WI38 (cell line): ENCODE results near the gene MEG3.

Source experiments
- H3K4me3 ChIP-seq: 2 replicates; pipeline ENCODE4 v1.5.1; 2011; ENCODE audit warnings: low read depth, mild to moderate bottlenecking, control low read depth, low read length
- TF ChIP-seq, protein P1 (sequence below): IDR thresholded peaks from 2 replicates; pipeline ENCODE4 v1.5.1; 2012; ENCODE audit warnings: low read depth, mild to moderate bottlenecking, control low read depth, low read length

MEG3 gene

DNA sequence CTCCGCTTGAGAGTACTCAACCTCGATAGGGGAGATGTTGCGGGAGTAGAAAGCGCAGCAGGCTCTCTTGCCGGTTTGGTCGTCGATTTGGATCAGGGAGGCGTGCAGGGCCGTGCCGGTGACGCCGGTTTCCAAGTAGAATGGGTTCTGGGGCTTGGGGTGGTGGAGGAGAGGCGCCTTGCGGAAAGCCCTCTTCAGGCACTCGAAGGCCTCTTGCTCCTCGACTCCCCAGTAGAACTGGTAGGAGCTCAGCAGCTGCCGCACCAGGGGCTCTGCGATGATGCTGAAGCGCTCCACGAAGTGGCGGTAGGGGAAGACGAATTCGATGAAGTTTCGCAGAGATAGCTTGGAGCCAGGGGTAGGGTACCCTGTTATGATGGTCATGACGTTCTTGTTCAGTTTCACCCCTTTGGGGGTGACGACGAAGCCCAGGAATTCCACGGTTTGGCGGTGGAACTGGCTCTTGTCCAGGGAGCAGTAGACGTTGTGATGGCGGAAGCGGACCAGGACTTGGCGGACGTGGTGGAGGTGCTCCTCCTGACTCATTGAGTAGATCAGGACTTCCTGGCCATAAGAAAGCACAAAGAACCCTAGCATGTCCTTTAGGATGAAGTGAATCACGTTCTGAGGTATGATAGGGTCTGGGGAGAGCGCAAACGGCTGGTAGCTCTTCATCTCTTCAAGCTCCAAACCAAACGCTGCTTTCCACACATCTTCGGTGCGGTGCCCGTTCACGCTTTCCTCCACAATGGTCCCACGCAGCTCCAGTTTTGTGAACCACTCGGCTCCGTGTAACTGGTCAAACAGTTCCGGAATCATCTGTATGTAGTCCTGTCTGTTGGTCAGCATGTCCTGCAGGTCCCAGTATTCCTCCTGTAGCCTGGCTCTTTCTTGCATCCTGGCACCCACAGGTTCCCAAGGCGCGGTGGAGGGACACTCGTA, 56.4 kb downstream of the MEG3 start:
- no peak overlapping the region for H3K4me3 ChIP-seq
- TF ChIP-seq, protein P1, sequence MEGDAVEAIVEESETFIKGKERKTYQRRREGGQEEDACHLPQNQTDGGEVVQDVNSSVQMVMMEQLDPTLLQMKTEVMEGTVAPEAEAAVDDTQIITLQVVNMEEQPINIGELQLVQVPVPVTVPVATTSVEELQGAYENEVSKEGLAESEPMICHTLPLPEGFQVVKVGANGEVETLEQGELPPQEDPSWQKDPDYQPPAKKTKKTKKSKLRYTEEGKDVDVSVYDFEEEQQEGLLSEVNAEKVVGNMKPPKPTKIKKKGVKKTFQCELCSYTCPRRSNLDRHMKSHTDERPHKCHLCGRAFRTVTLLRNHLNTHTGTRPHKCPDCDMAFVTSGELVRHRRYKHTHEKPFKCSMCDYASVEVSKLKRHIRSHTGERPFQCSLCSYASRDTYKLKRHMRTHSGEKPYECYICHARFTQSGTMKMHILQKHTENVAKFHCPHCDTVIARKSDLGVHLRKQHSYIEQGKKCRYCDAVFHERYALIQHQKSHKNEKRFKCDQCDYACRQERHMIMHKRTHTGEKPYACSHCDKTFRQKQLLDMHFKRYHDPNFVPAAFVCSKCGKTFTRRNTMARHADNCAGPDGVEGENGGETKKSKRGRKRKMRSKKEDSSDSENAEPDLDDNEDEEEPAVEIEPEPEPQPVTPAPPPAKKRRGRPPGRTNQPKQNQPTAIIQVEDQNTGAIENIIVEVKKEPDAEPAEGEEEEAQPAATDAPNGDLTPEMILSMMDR = no peak

DNA sequence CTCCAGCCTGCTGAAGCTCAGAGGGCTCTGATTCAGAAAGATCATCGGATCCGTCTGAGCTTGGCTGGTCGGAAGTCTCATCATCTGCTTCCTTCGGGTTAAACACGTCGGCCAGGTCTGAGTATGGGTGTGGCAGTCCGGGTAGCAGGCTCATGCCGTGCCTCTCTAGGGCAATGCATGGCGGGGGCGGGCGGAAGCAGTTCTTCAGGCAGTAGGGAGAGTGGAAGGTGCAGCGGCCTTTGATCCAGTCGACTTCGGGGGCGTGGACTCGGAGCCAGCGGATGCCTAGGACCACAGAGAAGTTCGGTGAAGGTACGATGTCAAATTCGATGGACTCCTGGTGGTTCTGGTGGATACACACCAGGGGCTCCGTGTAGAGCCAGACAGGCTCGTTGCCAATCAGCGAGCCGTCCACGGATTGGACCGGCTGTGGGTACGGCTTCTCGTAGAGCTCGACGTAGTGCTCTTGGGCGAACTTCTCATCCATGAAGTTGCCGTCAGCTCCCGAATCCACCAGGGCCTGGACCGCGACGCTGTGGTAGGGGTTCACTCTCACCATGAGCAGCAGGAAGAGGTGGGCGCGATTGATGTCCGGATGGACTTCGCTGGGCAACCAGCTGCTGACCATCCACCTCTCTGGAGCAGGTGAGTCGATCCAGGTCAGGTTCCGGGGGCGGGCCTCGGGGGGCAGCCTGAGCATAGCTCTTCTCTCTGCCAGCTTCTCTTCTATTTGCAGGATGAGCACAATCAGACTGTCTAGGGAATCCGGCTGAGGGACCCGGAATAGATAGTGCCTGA, 57.3 kb downstream of the MEG3 start:
- TF ChIP-seq, protein P1 = no peak

DNA sequence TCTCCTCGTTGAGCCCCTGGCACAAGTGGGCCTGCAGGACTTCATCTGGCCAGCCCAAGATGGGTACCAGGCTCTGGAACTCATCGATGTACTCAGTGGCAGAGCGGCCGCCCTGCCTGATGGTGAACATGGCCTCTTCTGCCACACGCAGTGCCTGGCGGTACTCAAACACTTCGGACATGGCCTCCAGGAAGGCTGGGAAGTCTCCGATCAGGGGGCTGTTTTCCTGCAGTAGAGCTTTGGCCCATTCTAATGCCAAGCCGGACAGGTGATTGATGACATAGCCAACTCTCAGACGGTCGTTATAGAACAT, 57.8 kb downstream of the MEG3 start:
- TF ChIP-seq, protein P1 = no peak
- no peak overlapping the region for H3K4me3 ChIP-seq

More for the DNA sequence above, 57.3 kb downstream of the MEG3 start:
- H3K4me3 ChIP-seq = no peak overlapping the region

DNA sequence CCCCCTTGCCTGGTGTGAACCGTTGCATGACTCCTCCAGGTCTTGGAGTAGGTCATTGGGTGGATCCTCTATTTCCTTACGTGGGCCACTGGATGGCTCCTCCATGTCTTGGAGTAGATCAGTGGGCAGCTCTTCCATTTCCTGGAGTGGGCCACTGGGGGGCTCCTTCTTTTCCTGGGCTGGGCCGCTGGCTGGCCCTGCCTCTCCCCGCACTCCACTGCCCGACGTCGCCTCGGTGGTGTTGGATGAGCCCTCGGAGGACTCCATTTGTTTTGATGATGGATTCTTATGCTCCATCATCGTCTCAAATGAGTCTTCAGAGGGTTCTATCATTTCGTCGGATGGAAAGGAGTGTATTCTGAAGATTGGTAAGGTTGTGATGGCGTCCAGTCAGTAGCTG, 58.5 kb downstream of the MEG3 start:
- TF ChIP-seq, protein P1 = no peak
- H3K4me3 ChIP-seq = no peak overlapping the region

DNA sequence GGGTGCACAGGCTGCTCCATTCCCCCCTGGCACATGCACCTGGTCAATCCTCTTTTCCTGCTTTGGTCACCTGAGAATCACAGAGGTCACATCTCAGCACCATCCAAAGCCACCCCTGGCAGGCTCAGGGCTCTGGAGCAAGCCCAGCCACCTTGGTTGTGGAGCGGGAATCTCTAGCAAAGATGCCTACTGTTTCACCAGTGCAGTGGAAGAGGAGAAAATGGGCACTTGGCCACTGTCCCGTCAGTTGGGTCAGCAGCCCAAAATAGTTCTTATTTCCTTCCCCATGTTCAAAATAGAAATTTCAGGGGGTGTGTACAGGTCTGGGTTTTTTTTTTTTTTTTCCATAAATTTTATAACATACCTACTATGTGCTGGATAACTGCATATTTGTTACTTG, 59.3 kb downstream of the MEG3 start:
- TF ChIP-seq, protein P1 = no peak
- no peak overlapping the region for H3K4me3 ChIP-seq

DNA sequence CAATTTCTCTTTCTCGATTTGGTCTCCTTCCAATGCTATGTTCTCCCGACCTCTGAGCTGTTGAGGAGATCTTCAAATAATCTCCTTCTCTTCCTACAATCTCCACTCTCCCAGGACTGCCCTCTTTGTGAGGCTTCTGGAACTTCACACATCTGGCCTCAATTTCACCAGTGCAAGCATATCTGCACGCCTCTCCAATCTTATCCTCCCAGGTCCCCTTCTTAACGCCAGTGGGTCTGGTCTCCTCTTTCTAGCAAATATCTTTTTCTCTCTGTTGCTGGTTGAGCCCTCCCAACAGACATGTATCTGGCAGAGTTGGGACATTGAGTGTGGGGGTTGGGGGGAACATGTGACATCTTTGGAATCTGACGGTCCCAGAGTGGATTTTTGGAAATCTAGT, 59.7 kb downstream of the MEG3 start:
- TF ChIP-seq, protein P1 = no peak
- no peak overlapping the region for H3K4me3 ChIP-seq

DNA sequence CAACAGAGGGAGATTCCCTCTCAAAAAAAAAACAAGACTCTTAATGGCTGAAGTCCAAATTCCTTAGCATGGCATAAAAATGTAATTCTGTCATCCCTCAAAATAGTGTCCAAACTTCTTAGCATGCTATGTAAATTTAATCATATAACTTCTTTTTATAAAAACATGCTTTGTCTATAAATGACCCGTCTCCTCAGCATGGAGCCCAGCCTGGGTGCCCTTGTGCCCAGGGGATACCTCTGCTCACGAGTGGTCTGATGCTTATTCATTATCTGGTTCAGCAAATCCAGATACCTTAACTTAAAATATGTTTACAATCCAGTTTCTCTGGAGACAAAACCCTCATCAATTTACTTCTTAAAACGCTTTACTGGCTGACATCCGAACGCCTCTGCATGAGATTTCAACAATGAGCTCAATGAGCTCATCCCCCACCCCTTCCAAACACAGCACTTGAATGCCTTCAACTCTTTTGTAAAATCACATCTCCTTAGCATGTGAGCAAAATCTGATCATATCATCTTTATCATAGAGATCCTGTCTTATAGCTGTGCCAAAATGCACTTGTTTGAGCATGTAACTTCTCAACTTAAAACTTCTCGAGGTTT, 61.9 kb downstream of the MEG3 start:
- TF ChIP-seq, protein P1 = no peak
- H3K4me3 ChIP-seq = no peak overlapping the region
